ENCODE data around the gene CD300A. TPM values are rescaled to one million over a fixed set of nuclear protein-coding genes. Genes with fewer than 3 reads are reported as not detected.

Gene CD300A
- total and polyA plus RNA-seq, 2 donors (not counting 3 experiments of a cell fraction or from before 2014, with no cell fraction given) = not detected

DNA sequence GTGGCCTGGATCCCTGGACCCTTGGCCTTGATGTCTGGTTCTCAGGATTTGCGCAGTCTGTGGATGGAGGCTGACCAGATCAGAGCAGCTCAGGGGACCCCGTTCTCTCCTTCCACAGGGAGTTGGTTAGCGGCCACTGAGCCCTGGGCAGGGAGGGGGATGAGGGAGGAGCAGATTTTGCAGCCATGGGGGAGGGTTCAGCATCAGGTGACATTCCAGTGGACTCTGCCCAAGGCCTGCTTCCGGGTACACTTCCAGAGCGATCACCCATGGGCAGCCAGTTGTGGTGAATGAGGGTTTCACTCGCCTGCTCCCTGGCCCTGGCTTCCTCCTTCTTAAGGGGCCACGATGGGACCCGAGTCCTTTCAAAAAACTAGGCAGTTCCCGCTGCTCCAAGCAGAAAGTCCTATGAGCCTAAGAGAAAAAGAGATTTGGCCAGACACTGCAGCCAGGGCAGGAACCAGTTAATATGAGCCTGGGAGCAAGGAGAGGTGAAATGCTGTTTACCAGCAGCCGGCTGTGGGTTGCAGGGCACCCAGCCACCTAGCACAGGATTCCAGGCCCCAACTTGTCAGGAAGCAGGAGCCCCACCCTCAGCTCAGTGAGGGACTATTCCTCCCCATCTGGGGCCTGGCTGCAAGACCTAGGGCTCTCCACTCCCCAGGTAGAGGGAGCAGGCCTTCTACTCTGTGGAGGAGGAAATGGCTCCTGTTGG lies 39.2 kb upstream of the CD300A start:
- Histone ChIP-seq H4K20me1 (replicated peaks; ENCODE audit: control insufficient read depth, extremely low read depth, insufficient read depth, low read length) (no peaks in the 10 kb centered on the region), H3K4me1 (ENCODE audit: control insufficient read depth, extremely low read depth, insufficient read depth, low read length) (no peaks in the 10 kb centered on the region), H3K9me1 (replicated peaks; ENCODE audit: control insufficient read depth, extremely low read depth, insufficient read depth, low read length) (no peaks in the 10 kb centered on the region), H2AFZ (ENCODE audit: low read depth, low read length) (no peak overlapping the region), H3K36me3 (ENCODE audit: control insufficient read depth in 2 of 2, extremely low read depth in 1 of 2, insufficient read depth in 2 of 2, low read length in 2 of 2) (no peaks in the 10 kb centered on the region), H3K4me2 (ENCODE audit: insufficient read depth, low read length) (no peak overlapping the region), H3K9me3 (replicated peaks; ENCODE audit: control insufficient read depth, insufficient read depth, low read length) (no peaks in the 10 kb centered on the region), H3K9ac (replicated peaks; ENCODE audit: extremely low read depth, insufficient read depth, low read length) (no peak overlapping the region), H3K79me2 (ENCODE audit: control insufficient read depth, insufficient read depth, low read length) (no peaks in the 10 kb centered on the region), H3K27me3 (ENCODE audit: control insufficient read depth in 2 of 2, insufficient read depth in 2 of 2, low read length in 2 of 2) (peaks cover 21 to 23% of the 10 kb centered on the region in 2 experiments), H3K27ac (ENCODE audit: insufficient read depth, low read depth, low read length) (no peak overlapping the region), H3K4me3 (replicated peaks in 1 of 3; ENCODE audit: insufficient read depth in 1 of 3, low read depth in 1 of 3, low read length in 3 of 3) (no peak overlapping the region)
- BruUV-seq (replicated peaks) = no TSS peak
- TF ChIP-seq, protein P1, sequence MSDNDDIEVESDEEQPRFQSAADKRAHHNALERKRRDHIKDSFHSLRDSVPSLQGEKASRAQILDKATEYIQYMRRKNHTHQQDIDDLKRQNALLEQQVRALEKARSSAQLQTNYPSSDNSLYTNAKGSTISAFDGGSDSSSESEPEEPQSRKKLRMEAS (IDR thresholded peaks at IDR 0.05; ENCODE audit: insufficient read depth, insufficient read length) = no peak
- no peak for TF ChIP-seq GATA2 (IDR thresholded peaks at IDR 0.05; ENCODE audit: insufficient read depth, insufficient read length, low read depth, low read length)
- TF ChIP-seq CTCF (IDR thresholded peaks at IDR 0.05; ENCODE audit: extremely low read depth in 1 of 2, insufficient read depth in 1 of 2, low read depth in 1 of 2, low read length in 2 of 2) = no peak
- no peak for TF ChIP-seq JUN (IDR thresholded peaks at IDR 0.05; ENCODE audit: borderline replicate concordance, insufficient read depth, insufficient read length, low read depth)
- TF ChIP-seq EZH2 (IDR thresholded peaks at IDR 0.05; ENCODE audit: borderline replicate concordance, low read depth, low read length, severe bottlenecking) = no peak
- no peak for TF ChIP-seq FOS (IDR thresholded peaks at IDR 0.05; ENCODE audit: borderline replicate concordance, insufficient read depth, low read length)
- TF ChIP-seq MYC (IDR thresholded peaks at IDR 0.05; ENCODE audit: low read depth, low read length) = no peak
- TF ChIP-seq POLR2AphosphoS5 (IDR thresholded peaks at IDR 0.05; ENCODE audit: insufficient read depth, low read depth, low read length) = no peak
- no peak for TF ChIP-seq POLR2A (IDR thresholded peaks at IDR 0.05; ENCODE audit: low read depth, low read length)
- FAIRE-seq (no peak), DNase-seq (ENCODE audit: low read depth, low spot score) (no peak)
- intact Hi-C loops (cut with micrococcal nuclease) = no loop called here
- CTCF ChIA-PET = no interaction called here
- POLR2A ChIA-PET = no interaction called here
- dilution Hi-C loops (cut with MboI; ENCODE audit: extremely low pct_ligation_motif_present, low sequenced_read_pairs) = no loop called here

Measured in endothelial cell of umbilical vein (primary cell).